Osteoblast (primary cell): ENCODE measurements around the gene LPCAT1. TPM values are rescaled to one million over a fixed set of nuclear protein-coding genes. Genes with fewer than 3 reads are reported as not detected.

Experiments
- DNase-seq: peaks from one replicate; pipeline ENCODE4 v3.0.0; 2011; ENCODE audit warnings: low spot score, mixed read lengths; ENCODE audit not compliant: insufficient read length; ENCODE audit errors: missing footprints
- H2AFZ ChIP-seq: 2 replicates; pipeline ENCODE4 v1.6.0; 2011; ENCODE audit warnings: mild to moderate bottlenecking, low read length
- H3K27ac ChIP-seq: 2 replicates; pipeline ENCODE4 v1.5.1; 2011; ENCODE audit warnings: mild to moderate bottlenecking, low read depth, low read length, moderate library complexity
- H3K27me3 ChIP-seq: 2 replicates; pipeline ENCODE4 v1.6.0; 2012; ENCODE audit warnings: mild to moderate bottlenecking, control low read depth, inconsistent platforms, low read length, moderate library complexity; ENCODE audit not compliant: insufficient read depth
- H3K36me3 ChIP-seq: 2 replicates; pipeline ENCODE4 v1.5.1; 2011; ENCODE audit warnings: mild to moderate bottlenecking, low read length, control low read depth, moderate library complexity; ENCODE audit not compliant: insufficient read depth
- H3K4me1 ChIP-seq: 2 replicates; pipeline ENCODE4 v1.5.1; 2011; ENCODE audit warnings: mild to moderate bottlenecking, low read length, control low read depth, moderate library complexity; ENCODE audit not compliant: insufficient read depth
- H3K4me2 ChIP-seq: 2 replicates; pipeline ENCODE4 v1.6.0; 2011; ENCODE audit warnings: mild to moderate bottlenecking, low read length; ENCODE audit not compliant: insufficient read depth
- H3K4me3 ChIP-seq: fragments of 200-600 bp; sonication (generic); 3 replicates; pipeline ENCODE4 v1.5.1; 2012; ENCODE audit warnings: mild to moderate bottlenecking, low read length, inconsistent platforms; ENCODE audit not compliant: insufficient read depth
- H3K79me2 ChIP-seq: 2 replicates; pipeline ENCODE4 v1.6.0; 2012; ENCODE audit warnings: mild to moderate bottlenecking, low read length, control low read depth, inconsistent platforms; ENCODE audit not compliant: insufficient read depth
- H3K9me3 ChIP-seq: 2 replicates; pipeline ENCODE4 v1.5.1; 2011; ENCODE audit warnings: low read depth, low read length, control low read depth
- H4K20me1 ChIP-seq: 2 replicates; pipeline ENCODE4 v1.6.0; 2012; ENCODE audit warnings: mild to moderate bottlenecking, low read length, control low read depth; ENCODE audit not compliant: insufficient read depth
- CTCF ChIP-seq: IDR thresholded peaks from 2 replicates; pipeline ENCODE4 v1.5.1; 2011; ENCODE audit warnings: mild to moderate bottlenecking, low read depth, low read length, moderate library complexity; ENCODE audit errors: extremely low read depth
- total RNA-seq: library from RNA; depleted of rRNA; stranded (reverse); fragments of >200 nt; gene quantifications from 2 replicates; pipeline ENCODE4 v1.2.3, GENCODE V29; 2012

The LPCAT1 gene
- total RNA-seq, 1 donor, result 11.6 TPM

- Histone ChIP-seq H3K4me1 (no peaks in the 10 kb centered on the region), H3K4me3 (no peak overlapping the region), H2AFZ (no peak overlapping the region), H3K9me3 (no peaks in the 10 kb centered on the region), H3K27ac (no peak overlapping the region), H3K79me2 (peaks cover 80% of the 10 kb centered on the region), H3K27me3 (no peaks in the 10 kb centered on the region), H4K20me1 (peaks cover 92% of the 10 kb centered on the region), H3K4me2 (no peak overlapping the region), H3K36me3 (peaks cover 6% of the 10 kb centered on the region)
- no peak for TF ChIP-seq CTCF
- no peak for DNase-seq
These were observed 19.1 kb downstream of the LPCAT1 start for GRCh38 chr5:1504617-1505016.

DNA sequence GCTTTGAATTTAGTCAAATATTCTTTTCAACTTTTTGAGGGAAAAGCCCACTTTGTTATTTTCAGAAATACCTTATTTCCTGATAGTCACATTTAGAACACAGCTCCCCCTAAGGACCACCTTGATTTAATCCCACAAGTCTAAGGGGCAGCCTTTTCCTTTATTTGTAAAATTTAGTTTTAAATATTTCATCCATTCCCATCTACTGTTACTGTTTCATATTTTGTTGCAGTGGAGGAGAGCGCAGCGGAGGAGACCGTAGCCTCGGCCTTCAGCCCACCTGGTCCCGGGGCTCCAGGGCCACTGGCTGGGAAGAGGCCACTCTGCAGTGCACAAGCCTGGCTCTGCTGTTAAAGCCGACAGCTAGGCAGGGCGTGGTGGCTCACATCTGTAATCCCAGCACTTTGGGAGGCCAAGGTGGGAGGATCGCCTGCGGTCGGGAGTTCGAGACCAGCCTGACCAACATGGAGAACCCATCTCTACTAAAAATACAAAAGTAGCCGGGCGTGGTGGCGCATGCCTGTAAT lies 19.6 kb downstream of the LPCAT1 start:
- peaks cover 89% of the 10 kb centered on the region for H4K20me1 ChIP-seq
- no peak overlapping the region for H2AFZ ChIP-seq
- no peak for TF ChIP-seq CTCF
- H3K27me3 ChIP-seq, result no peaks in the 10 kb centered on the region
- DNase-seq, result no peak
- no peak overlapping the region for H3K27ac ChIP-seq
- peaks cover 79% of the 10 kb centered on the region for H3K79me2 ChIP-seq
- H3K36me3 ChIP-seq, result peaks cover 6% of the 10 kb centered on the region
- H3K4me2 ChIP-seq, result no peak overlapping the region
- no peak overlapping the region for H3K4me3 ChIP-seq
- no peaks in the 10 kb centered on the region for H3K9me3 ChIP-seq
- no peaks in the 10 kb centered on the region for H3K4me1 ChIP-seq

GRCh38 chr5:1503241-1504068 lies 20.3 kb downstream of the LPCAT1 start:
- Histone ChIP-seq H2AFZ (no peak overlapping the region), H3K79me2 (peaks cover 78% of the 10 kb centered on the region), H3K4me1 (no peaks in the 10 kb centered on the region), H3K27me3 (no peaks in the 10 kb centered on the region), H3K9me3 (no peaks in the 10 kb centered on the region), H4K20me1 (peaks cover 91% of the 10 kb centered on the region), H3K36me3 (peaks cover 7% of the 10 kb centered on the region), H3K4me2 (no peak overlapping the region), H3K27ac (no peak overlapping the region), H3K4me3 (no peak overlapping the region)
- no peak for DNase-seq
- no peak for TF ChIP-seq CTCF

GRCh38 chr5:1502737-1503120 lies 21.0 kb downstream of the LPCAT1 start:
- peaks cover 91% of the 10 kb centered on the region for H4K20me1 ChIP-seq
- peaks cover 72% of the 10 kb centered on the region for H3K79me2 ChIP-seq

More at GRCh38 chr5:1502737-1503120, 21.0 kb downstream of the LPCAT1 start:
- no peaks in the 10 kb centered on the region for H3K9me3 ChIP-seq
- H3K36me3 ChIP-seq, result peaks cover 11% of the 10 kb centered on the region
- no peak overlapping the region for H3K4me2 ChIP-seq
- H3K4me3 ChIP-seq, result no peak overlapping the region
- no peak for TF ChIP-seq CTCF
- no peaks in the 10 kb centered on the region for H3K27me3 ChIP-seq
- no peak for DNase-seq
- no peak overlapping the region for H3K27ac ChIP-seq
- H2AFZ ChIP-seq, result no peak overlapping the region
- no peaks in the 10 kb centered on the region for H3K4me1 ChIP-seq
